ENCODE results near the gene NOP14.

The NOP14 gene

GRCh38 chr4:2953496-2953895 is 9.7 kb downstream of the NOP14 start:
- TF ChIP-seq ELF4 (IDR thresholded peaks at IDR 0.05) (no peak), CTBP1 (IDR thresholded peaks at IDR 0.05; ENCODE audit: borderline replicate concordance) (no peak), SUZ12 (IDR thresholded peaks at IDR 0.05) (no peak), BHLHE40 (IDR thresholded peaks at IDR 0.05; ENCODE audit: borderline replicate concordance) (no peak), ZNF384 (IDR thresholded peaks at IDR 0.05) (no peak), NFRKB (IDR thresholded peaks at IDR 0.05) (no peak), L3MBTL2 (conservative IDR thresholded peaks at IDR 0.05) (no peak), PKNOX1 (IDR thresholded peaks at IDR 0.05) (no peak), ARNT (IDR thresholded peaks at IDR 0.05) (no peak), FOXK2 (IDR thresholded peaks at IDR 0.05) (no peak), LEF1 (IDR thresholded peaks at IDR 0.05; ENCODE audit: borderline replicate concordance) (no peak), TARDBP (IDR thresholded peaks at IDR 0.05) (no peak), FOXM1 (IDR thresholded peaks at IDR 0.05; ENCODE audit: borderline replicate concordance) (no peak), SP1 (IDR thresholded peaks at IDR 0.05) (no peak), HDGF (IDR thresholded peaks at IDR 0.05; ENCODE audit: borderline replicate concordance) (no peak), FOXA1 (IDR thresholded peaks at IDR 0.05) (no peak)
- POLR2A ChIA-PET = interaction anchor here (0.7 to 1.8 kb wide), 2 partner anchors 9 to 15 kb away, joined by 3 to 12 read pairs; partner anchors contain the start of genes GRK4 and NOP14
- DNase-seq (ENCODE audit: extremely low spot score) = no peak
- CTCF ChIA-PET = interaction anchor here (0.5 to 1.3 kb wide), 3 partner anchors 12 to 1106 kb away, joined by 3 to 7 read pairs (median 4); no protein-coding TSS in a partner anchor

GRCh38 chr4:2950221-2950989 is 12.8 kb downstream of the NOP14 start:
- CTCF ChIA-PET = no interaction called here

GRCh38 chr4:2949782-2950125 is 13.5 kb downstream of the NOP14 start:
- CTCF ChIA-PET = interaction anchor here (1.8 kb wide), 1 partner anchor 14 kb away, joined by 3 read pairs; the partner anchor contains the start of genes GRK4 and NOP14
- no peak for TF ChIP-seq ZNF384 (IDR thresholded peaks at IDR 0.05)
- no peak for TF ChIP-seq LEF1 (IDR thresholded peaks at IDR 0.05; ENCODE audit: borderline replicate concordance)
- no peak for TF ChIP-seq FOXM1 (IDR thresholded peaks at IDR 0.05; ENCODE audit: borderline replicate concordance)
- no peak for TF ChIP-seq SUZ12 (IDR thresholded peaks at IDR 0.05)
- TF ChIP-seq SP1 (IDR thresholded peaks at IDR 0.05) = no peak
- TF ChIP-seq TARDBP (IDR thresholded peaks at IDR 0.05) = no peak
- no peak for DNase-seq (ENCODE audit: extremely low spot score)
- POLR2A ChIA-PET = no interaction called here

More at GRCh38 chr4:2950221-2950989, 12.8 kb downstream of the NOP14 start:
- TF ChIP-seq PKNOX1 (IDR thresholded peaks at IDR 0.05) = no peak
- TF ChIP-seq SUZ12 (IDR thresholded peaks at IDR 0.05) = no peak
- no peak for TF ChIP-seq TARDBP (IDR thresholded peaks at IDR 0.05)
- TF ChIP-seq BHLHE40 (IDR thresholded peaks at IDR 0.05; ENCODE audit: borderline replicate concordance) = no peak
- no peak for TF ChIP-seq ZNF384 (IDR thresholded peaks at IDR 0.05)
- no peak for TF ChIP-seq L3MBTL2 (conservative IDR thresholded peaks at IDR 0.05)
- TF ChIP-seq LEF1 (IDR thresholded peaks at IDR 0.05; ENCODE audit: borderline replicate concordance) = no peak
- no peak for TF ChIP-seq FOXA1 (IDR thresholded peaks at IDR 0.05)
- no peak for TF ChIP-seq FOXM1 (IDR thresholded peaks at IDR 0.05; ENCODE audit: borderline replicate concordance)
- no peak for TF ChIP-seq NFRKB (IDR thresholded peaks at IDR 0.05)
- TF ChIP-seq FOXK2 (IDR thresholded peaks at IDR 0.05) = no peak
- no peak for TF ChIP-seq CTBP1 (IDR thresholded peaks at IDR 0.05; ENCODE audit: borderline replicate concordance)
- no peak for TF ChIP-seq SP1 (IDR thresholded peaks at IDR 0.05)
- TF ChIP-seq ARNT (IDR thresholded peaks at IDR 0.05) = no peak
- POLR2A ChIA-PET = interaction anchor here (2.1 kb wide), 1 partner anchor 13 kb away, joined by 11 read pairs; the partner anchor contains the start of genes GRK4 and NOP14
- DNase-seq (ENCODE audit: extremely low spot score) = no peak

GRCh38 chr4:2948895-2949781 is 14.1 kb downstream of the NOP14 start:
- POLR2A ChIA-PET = interaction anchor here (0.6 to 1.3 kb wide), 2 partner anchors 14 kb away, joined by 3 to 4 read pairs; partner anchors contain the start of gene GRK4

GRCh38 chr4:2947926-2948325 is 15.3 kb downstream of the NOP14 start:
- TF ChIP-seq HDGF (IDR thresholded peaks at IDR 0.05; ENCODE audit: borderline replicate concordance) (no peak), SUZ12 (IDR thresholded peaks at IDR 0.05) (no peak), ARNT (IDR thresholded peaks at IDR 0.05) (no peak), ZNF384 (IDR thresholded peaks at IDR 0.05) (no peak), FOXK2 (IDR thresholded peaks at IDR 0.05) (no peak), BHLHE40 (IDR thresholded peaks at IDR 0.05; ENCODE audit: borderline replicate concordance) (no peak), PKNOX1 (IDR thresholded peaks at IDR 0.05) (no peak), CTBP1 (IDR thresholded peaks at IDR 0.05; ENCODE audit: borderline replicate concordance) (no peak), ELF4 (IDR thresholded peaks at IDR 0.05) (no peak), SP1 (IDR thresholded peaks at IDR 0.05) (no peak), LEF1 (IDR thresholded peaks at IDR 0.05; ENCODE audit: borderline replicate concordance) (no peak), FOXM1 (IDR thresholded peaks at IDR 0.05; ENCODE audit: borderline replicate concordance) (no peak), NFRKB (IDR thresholded peaks at IDR 0.05) (no peak), FOXA1 (IDR thresholded peaks at IDR 0.05) (no peak), TARDBP (IDR thresholded peaks at IDR 0.05) (no peak)
- POLR2A ChIA-PET = interaction anchor here (1.3 kb wide), 1 partner anchor 16 kb away, joined by 4 read pairs; the partner anchor contains the start of gene GRK4
- no peak for DNase-seq (ENCODE audit: extremely low spot score)
- CTCF ChIA-PET = interaction anchor here (1.2 to 1.8 kb wide), 2 partner anchors 13 to 15 kb away, joined by 3 to 4 read pairs; partner anchors contain the start of genes GRK4 and NOP14

More at GRCh38 chr4:2948895-2949781, 14.1 kb downstream of the NOP14 start:
- no peak for TF ChIP-seq SUZ12 (IDR thresholded peaks at IDR 0.05)
- TF ChIP-seq PKNOX1 (IDR thresholded peaks at IDR 0.05) = no peak
- TF ChIP-seq ARNT (IDR thresholded peaks at IDR 0.05) = no peak
- TF ChIP-seq FOXM1 (IDR thresholded peaks at IDR 0.05; ENCODE audit: borderline replicate concordance) = no peak
- no peak for DNase-seq (ENCODE audit: extremely low spot score)
- CTCF ChIA-PET = interaction anchor here (0.9 to 1.8 kb wide), 4 partner anchors 12 to 185 kb away, joined by 3 to 4 read pairs (median 3); partner anchors contain the start of genes GRK4 and NOP14
